Skeletal muscle tissue (tissue), 4 donors: ENCODE results near the gene EGFL7. TPM values are rescaled to one million over a fixed set of nuclear protein-coding genes. Genes with fewer than 3 reads are reported as not detected.

Experiments used
- H3K27ac ChIP-seq: one replicate; pipeline ENCODE4 v1.7.0; 2013; ENCODE audit warnings: mild to moderate bottlenecking, low read depth, low read length, inconsistent platforms
- H3K27me3 ChIP-seq, 3 donors: one replicate each; pipeline ENCODE4 v1.7.0; 2013; ENCODE audit warnings: low read length in 3 of 3; ENCODE audit not compliant: control insufficient read depth in 3 of 3, insufficient read depth in 3 of 3
- H3K36me3 ChIP-seq, 3 donors: one replicate each; pipeline ENCODE4 v1.7.0; 2013; ENCODE audit warnings: low read length in 3 of 3; ENCODE audit not compliant: control insufficient read depth in 3 of 3, insufficient read depth in 3 of 3
- H3K4me1 ChIP-seq, 3 donors: one replicate each; pipeline ENCODE4 v1.7.0; 2013; ENCODE audit warnings: low read length in 3 of 3, mild to moderate bottlenecking in 3 of 3; ENCODE audit not compliant: control insufficient read depth in 3 of 3, insufficient read depth in 3 of 3
- H3K4me3 ChIP-seq, 3 donors: one replicate each; pipeline ENCODE4 v1.7.0; 2013; ENCODE audit warnings: low read length in 3 of 3
- H3K9ac ChIP-seq, 3 donors: one replicate each; pipeline ENCODE4 v1.7.0; 2013; ENCODE audit warnings: low read length in 3 of 3, mild to moderate bottlenecking in 3 of 3, moderate library complexity in 2 of 3, low read depth in 1 of 3
- H3K9me3 ChIP-seq, 3 donors: one replicate each; pipeline ENCODE4 v1.7.0; 2013; ENCODE audit warnings: low read length in 3 of 3; ENCODE audit not compliant: control insufficient read depth in 3 of 3
- total RNA-seq: library from RNA; depleted of rRNA; stranded (reverse); fragments of >200 nt; gene quantifications from one replicate; pipeline ENCODE4 v1.2.3, GENCODE V29; 2014
- donor health status: Osteomylitis.

Gene EGFL7
- total RNA-seq, 1 donor from 2014 or later: 51.7 TPM

DNA sequence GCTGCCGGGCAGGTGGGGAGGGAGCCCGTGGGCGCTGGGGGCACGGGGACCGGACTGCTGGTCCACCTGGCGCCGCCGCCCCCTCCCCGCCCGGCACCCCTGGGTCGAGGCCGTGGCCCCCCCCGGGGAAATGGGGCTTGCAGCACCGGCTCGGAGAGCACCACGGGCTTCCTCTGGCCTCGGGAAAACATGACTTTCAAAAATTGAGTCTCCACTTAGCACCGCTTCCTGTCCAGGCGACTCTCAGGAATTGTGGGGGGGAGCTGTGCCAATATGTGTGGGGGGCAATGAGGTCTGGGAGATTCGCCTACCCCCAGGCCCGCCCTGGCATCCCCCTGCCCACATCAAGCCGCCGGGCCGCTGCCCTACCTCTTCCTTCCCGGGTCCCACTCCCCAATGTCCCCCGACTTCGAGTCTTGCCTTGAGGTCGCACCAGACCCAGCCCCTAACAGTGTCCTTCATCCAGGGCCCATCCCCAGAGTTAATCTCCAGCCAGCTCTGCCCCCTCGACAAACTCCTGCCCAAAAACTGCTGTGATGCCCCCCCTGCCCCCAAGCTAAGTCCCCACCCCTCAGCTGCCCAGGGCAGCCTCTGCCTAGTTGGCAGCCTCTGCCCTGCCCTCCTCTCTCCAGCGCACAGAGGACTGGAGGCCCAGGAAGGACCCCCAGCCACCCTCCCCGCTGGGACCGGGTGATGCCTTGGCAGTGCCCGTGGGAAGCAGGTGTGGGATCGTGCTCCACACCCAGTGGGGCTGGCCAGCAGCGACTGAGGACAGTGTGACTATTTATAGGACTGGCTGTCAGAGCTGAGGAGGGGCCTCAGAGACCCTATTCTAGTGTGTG, 3.9 kb downstream of the EGFL7 start:
- Histone ChIP-seq H3K9ac (peak overlapping the region in 2 of 3 donors; percentile 43 to 79), H3K36me3 (peaks cover 0 to 24% (median 4%) of the 10 kb centered on the region in 3 donors), H3K27ac (no peak overlapping the region), H3K4me1 (peaks cover 4 to 12% (median 11%) of the 10 kb centered on the region in 3 donors), H3K27me3 (peaks cover 21 to 30% (median 29%) of the 10 kb centered on the region in 3 donors), H3K4me3 (peak overlapping the region; percentile 46 to 61 (median 59)), H3K9me3 (no peaks in the 10 kb centered on the region)

DNA sequence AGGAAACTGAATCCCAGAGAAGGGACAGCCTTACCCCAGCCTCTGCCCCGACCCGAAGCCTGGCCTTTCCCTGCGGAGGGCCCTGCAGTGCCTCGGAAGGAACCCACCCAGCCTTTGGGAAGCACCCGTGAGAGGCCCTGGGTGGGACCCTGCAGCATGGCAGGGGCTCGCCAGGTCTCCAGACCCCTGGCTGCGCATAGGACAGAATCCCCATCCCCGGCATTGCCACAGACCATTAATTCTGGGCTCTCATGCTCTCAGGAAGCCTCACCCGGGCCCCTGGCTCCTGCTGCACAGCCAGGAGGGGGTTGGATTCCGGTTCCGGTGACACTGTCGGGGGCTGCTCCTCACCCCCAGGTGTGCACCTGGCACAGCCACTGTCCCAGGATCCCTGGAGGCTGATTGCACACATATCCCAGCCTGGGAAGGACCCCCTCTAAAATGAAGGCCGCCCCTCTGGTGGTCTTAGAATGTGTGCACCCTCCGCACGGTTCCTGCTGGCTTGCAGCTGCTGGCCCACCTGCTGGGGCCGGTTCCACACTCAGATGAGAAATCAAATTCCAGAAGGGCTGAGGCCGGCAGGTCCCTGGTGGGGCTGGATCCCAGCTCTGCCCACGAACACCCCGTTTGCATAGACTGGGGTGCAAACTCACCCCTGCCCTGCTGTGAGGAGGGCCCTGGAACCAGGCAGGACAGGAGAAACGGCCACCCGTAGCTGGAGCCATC, 4.7 kb downstream of the EGFL7 start:
- H3K27ac ChIP-seq: no peak overlapping the region
- H3K9me3 ChIP-seq: no peaks in the 10 kb centered on the region
- H3K36me3 ChIP-seq: peaks cover 0 to 24% (median 4%) of the 10 kb centered on the region in 3 donors
- H3K4me3 ChIP-seq: peak overlapping the region; percentile 46 to 61 (median 59)
- H3K9ac ChIP-seq: peak overlapping the region; percentile 23 to 79 (median 61)
- H3K27me3 ChIP-seq: peaks cover 21 to 30% (median 29%) of the 10 kb centered on the region in 3 donors
- H3K4me1 ChIP-seq: peaks cover 4 to 12% (median 11%) of the 10 kb centered on the region in 3 donors

- Histone ChIP-seq H3K36me3 (peaks cover 0 to 24% (median 6%) of the 10 kb centered on the region in 3 donors), H3K27ac (no peak overlapping the region), H3K4me1 (peaks cover 4 to 12% (median 11%) of the 10 kb centered on the region in 3 donors)
Observed at GRCh38 chr9:136667940-136668760, 5.4 kb downstream of the EGFL7 start.

DNA sequence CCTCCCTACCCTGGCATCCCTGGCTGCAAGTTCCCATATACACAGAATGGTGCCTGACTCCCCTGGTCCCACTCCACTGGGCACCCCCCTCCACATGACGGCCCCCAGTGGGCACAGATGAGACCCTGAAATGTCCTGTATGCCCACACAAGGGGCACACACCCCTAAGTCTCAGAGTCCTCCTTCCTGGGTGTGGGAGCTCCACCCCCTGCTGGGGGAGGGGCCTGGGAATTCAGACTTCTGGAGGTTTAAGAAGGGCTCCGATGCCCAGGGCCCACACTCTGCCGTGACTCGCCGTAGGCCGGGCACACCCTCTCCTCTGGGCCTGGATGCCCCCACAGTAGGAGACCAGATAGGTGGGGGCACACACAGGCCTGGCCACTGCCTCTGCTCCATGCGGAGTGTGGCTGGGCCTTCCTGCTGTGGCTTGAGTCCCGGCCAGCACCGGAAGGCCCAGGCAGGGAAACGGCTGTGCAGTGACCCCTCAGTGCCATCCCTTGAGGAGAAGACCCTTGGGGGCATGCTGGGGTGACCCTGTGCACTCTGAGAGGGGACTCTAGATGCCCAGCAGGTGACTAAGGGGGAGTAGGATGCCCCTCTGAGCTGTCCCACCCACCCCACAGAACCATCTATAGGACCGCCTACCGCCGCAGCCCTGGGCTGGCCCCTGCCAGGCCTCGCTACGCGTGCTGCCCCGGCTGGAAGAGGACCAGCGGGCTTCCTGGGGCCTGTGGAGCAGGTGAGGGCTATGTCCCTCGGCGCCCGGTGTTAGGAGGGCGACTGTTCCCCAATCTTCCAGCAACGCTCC, 6.5 kb downstream of the EGFL7 start:
- no peaks in the 10 kb centered on the region for H3K9me3 ChIP-seq
- peaks cover 17 to 25% (median 23%) of the 10 kb centered on the region in 3 donors for H3K27me3 ChIP-seq
- H3K4me1 ChIP-seq: peaks cover 4 to 12% (median 11%) of the 10 kb centered on the region in 3 donors
- peak overlapping the region in 1 of 3 donors; percentile 79 for H3K9ac ChIP-seq
- H3K4me3 ChIP-seq: peak overlapping the region; percentile 46 to 61 (median 48)
- no peak overlapping the region for H3K27ac ChIP-seq
- peaks cover 0 to 25% (median 7%) of the 10 kb centered on the region in 3 donors for H3K36me3 ChIP-seq

More at GRCh38 chr9:136667940-136668760, 5.4 kb downstream of the EGFL7 start:
- peak overlapping the region; percentile 23 to 79 (median 61) for H3K9ac ChIP-seq
- H3K27me3 ChIP-seq: peaks cover 21 to 29% (median 27%) of the 10 kb centered on the region in 3 donors
- H3K9me3 ChIP-seq: no peaks in the 10 kb centered on the region
- H3K4me3 ChIP-seq: peak overlapping the region; percentile 46 to 61 (median 59)

GRCh38 chr9:136669791-136670464, 7.2 kb downstream of the EGFL7 start:
- no peaks in the 10 kb centered on the region for H3K9me3 ChIP-seq
- H3K36me3 ChIP-seq: peaks cover 0 to 22% (median 10%) of the 10 kb centered on the region in 3 donors
- H3K4me1 ChIP-seq: peaks cover 4 to 12% (median 11%) of the 10 kb centered on the region in 3 donors
- H3K4me3 ChIP-seq: peak overlapping the region in 2 of 3 donors; percentile 23 to 61
- no peak overlapping the region for H3K27ac ChIP-seq
- peak overlapping the region in 1 of 3 donors; percentile 79 for H3K9ac ChIP-seq
- H3K27me3 ChIP-seq: peaks cover 9 to 22% (median 18%) of the 10 kb centered on the region in 3 donors

- peak overlapping the region in 1 of 3 donors; percentile 29 for H3K4me3 ChIP-seq
- no peaks in the 10 kb centered on the region for H3K9me3 ChIP-seq
- peaks cover 4 to 11% (median 8%) of the 10 kb centered on the region in 3 donors for H3K4me1 ChIP-seq
- H3K36me3 ChIP-seq: peaks cover 0 to 22% (median 9%) of the 10 kb centered on the region in 3 donors
- peak overlapping the region in 1 of 3 donors; percentile 66 for H3K9ac ChIP-seq
- peaks cover 6 to 18% (median 13%) of the 10 kb centered on the region in 3 donors for H3K27me3 ChIP-seq
- no peak overlapping the region for H3K27ac ChIP-seq
Observed at GRCh38 chr9:136670576-136671253, 8.0 kb downstream of the EGFL7 start.

GRCh38 chr9:136671254-136671614, 8.5 kb downstream of the EGFL7 start:
- Histone ChIP-seq H3K27me3 (peaks cover 6 to 18% (median 13%) of the 10 kb centered on the region in 3 donors), H3K9ac (peak overlapping the region in 1 of 3 donors; percentile 66), H3K4me1 (peaks cover 4 to 11% (median 8%) of the 10 kb centered on the region in 3 donors), H3K4me3 (no peak overlapping the region), H3K9me3 (no peaks in the 10 kb centered on the region), H3K27ac (no peak overlapping the region), H3K36me3 (peaks cover 0 to 25% (median 9%) of the 10 kb centered on the region in 3 donors)
